Liver (tissue), 9 donors: ENCODE results near the gene BNC2. TPM values are rescaled to one million over a fixed set of nuclear protein-coding genes. Genes with fewer than 3 reads are reported as not detected.

Experiments
- DNase-seq: peaks from one replicate; pipeline ENCODE4 v3.0.0-alpha.2; 2017; ENCODE audit warnings: low spot score
- H3K27ac ChIP-seq, 2 donors: one replicate each; pipeline ENCODE4 v1.7.0; 2013; ENCODE audit warnings: inconsistent platforms in 2 of 2, low read length in 2 of 2, control low read depth in 1 of 2, low read depth in 1 of 2, mild to moderate bottlenecking in 1 of 2
- H3K27me3 ChIP-seq, 4 donors: one replicate each; pipeline versions ENCODE4 v1.6.1 to v1.7.0; 2013; ENCODE audit warnings: low read length in 3 of 4, inconsistent platforms in 1 of 4, mild to moderate bottlenecking in 1 of 4, moderate library complexity in 1 of 4; ENCODE audit not compliant: control insufficient read depth in 4 of 4, insufficient read depth in 4 of 4
- H3K36me3 ChIP-seq, 4 donors: one replicate each; pipeline versions ENCODE4 v1.6.1 to v1.7.0; 2013; ENCODE audit warnings: low read length in 3 of 4, mild to moderate bottlenecking in 3 of 4, low read depth in 1 of 4, moderate library complexity in 1 of 4; ENCODE audit not compliant: control insufficient read depth in 4 of 4, insufficient read depth in 3 of 4
- H3K4me1 ChIP-seq, 4 donors: one replicate each; pipeline versions ENCODE4 v1.6.1 to v1.7.0; 2013; ENCODE audit warnings: low read length in 3 of 4, mild to moderate bottlenecking in 3 of 4, moderate library complexity in 1 of 4; ENCODE audit not compliant: control insufficient read depth in 4 of 4, insufficient read depth in 4 of 4
- H3K4me3 ChIP-seq, 3 donors: one replicate each; pipeline versions ENCODE4 v1.6.1 to v1.7.0; 2013; ENCODE audit warnings: low read length in 3 of 3, control low read depth in 1 of 3, low read depth in 1 of 3, mild to moderate bottlenecking in 1 of 3
- H3K9ac ChIP-seq, 2 donors: one replicate each; pipeline ENCODE4 v1.7.0; 2013; ENCODE audit warnings: low read length in 2 of 2, mild to moderate bottlenecking in 2 of 2, moderate library complexity in 2 of 2, control low read depth in 1 of 2, low read depth in 1 of 2
- H3K9me3 ChIP-seq, 4 donors: one replicate each; pipeline versions ENCODE4 v1.6.1 to v1.7.0; 2013; ENCODE audit warnings: low read length in 3 of 4; ENCODE audit not compliant: control insufficient read depth in 4 of 4
- ATF3 ChIP-seq: IDR thresholded peaks from 2 replicates; pipeline ENCODE4 v1.6.1; 2016; ENCODE audit warnings: antibody characterized with exemption
- CTCF ChIP-seq: fragments of 150-350 bp; IDR thresholded peaks from 2 replicates; pipeline ENCODE4 v1.5.1; 2017; ENCODE audit warnings: improper control_type of control experiment, low read depth, low read length; ENCODE audit not compliant: missing input control
- EGR1 ChIP-seq, 2 donors: IDR thresholded peaks; 2 replicates each; pipeline ENCODE4 v1.6.1; 2016 to 2018; ENCODE audit warnings: antibody characterized with exemption in 2 of 2, low read depth in 2 of 2
- FOXA1 ChIP-seq: IDR thresholded peaks from 2 replicates; pipeline ENCODE4 v1.6.1; 2016; ENCODE audit warnings: antibody characterized with exemption
- FOXA2 ChIP-seq: IDR thresholded peaks from 2 replicates; pipeline ENCODE4 v1.6.1; 2016; ENCODE audit warnings: antibody characterized with exemption
- GABPA ChIP-seq, 2 donors: IDR thresholded peaks in 1 of 2; conservative IDR thresholded peaks in 1 of 2; 2 replicates each; pipeline ENCODE4 v1.6.1; 2016; ENCODE audit warnings: antibody characterized with exemption in 2 of 2, mild to moderate bottlenecking in 1 of 2, moderate library complexity in 1 of 2
- HNF4A ChIP-seq, 2 donors: conservative IDR thresholded peaks; 2 replicates each; pipeline ENCODE4 v1.6.1; 2016; ENCODE audit warnings: antibody characterized with exemption in 2 of 2, mild to moderate bottlenecking in 2 of 2
- HNF4G ChIP-seq: IDR thresholded peaks from 2 replicates; pipeline ENCODE4 v1.6.1; 2016; ENCODE audit warnings: antibody characterized with exemption
- JUND ChIP-seq, 2 donors: IDR thresholded peaks; 2 replicates each; pipeline ENCODE4 v1.6.1; 2016; ENCODE audit warnings: antibody characterized with exemption in 2 of 2
- MAX ChIP-seq: IDR thresholded peaks from 2 replicates; pipeline ENCODE4 v1.6.1; 2016; ENCODE audit warnings: antibody characterized with exemption
- NR2F2 ChIP-seq: IDR thresholded peaks from 2 replicates; pipeline ENCODE4 v1.6.1; 2016; ENCODE audit warnings: antibody characterized with exemption
- RAD21 ChIP-seq, 2 donors: IDR thresholded peaks; 2 replicates each; pipeline ENCODE4 v1.6.1; 2016; ENCODE audit warnings: antibody characterized with exemption in 2 of 2, mild to moderate bottlenecking in 2 of 2
- REST ChIP-seq: IDR thresholded peaks from 2 replicates; pipeline ENCODE4 v1.6.1; 2016; ENCODE audit warnings: antibody characterized with exemption, mild to moderate bottlenecking
- RXRA ChIP-seq, 2 donors: IDR thresholded peaks; 2 replicates each; pipeline ENCODE4 v1.6.1; 2017 to 2018; ENCODE audit warnings: antibody characterized with exemption in 2 of 2, mild to moderate bottlenecking in 1 of 2
- SP1 ChIP-seq: IDR thresholded peaks from 2 replicates; pipeline ENCODE4 v1.6.1; 2018; ENCODE audit warnings: antibody characterized with exemption, mild to moderate bottlenecking
- TAF1 ChIP-seq: conservative IDR thresholded peaks from 2 replicates; pipeline ENCODE4 v1.6.1; 2016; ENCODE audit warnings: antibody characterized with exemption, mild to moderate bottlenecking
- YY1 ChIP-seq: IDR thresholded peaks from 2 replicates; pipeline ENCODE4 v1.6.1; 2016; ENCODE audit warnings: antibody characterized with exemption, mild to moderate bottlenecking
- ZBTB33 ChIP-seq: IDR thresholded peaks from 2 replicates; pipeline ENCODE4 v1.6.1; 2016; ENCODE audit warnings: antibody characterized with exemption
- WGBS: extraction: QIAGEN DNeasy Blood & Tissue Kit; methylation state at CpG from one replicate; pipeline ENCODE4 v1.1.7; 2013; 5-methylcytosine and 5-hydroxymethylcytosine counted together
- polyA plus RNA-seq, 2 donors: library from polyadenylated mRNA; stranded (reverse) in 1 of 2; unstranded in 1 of 2; fragments of 200-250 nt in 1 of 2; fragments of >200 nt in 1 of 2; fragmentation: Nextera tagmentation in 1 of 2; extraction: Ambion mirVana in 1 of 2; gene quantifications; one replicate each; pipeline versions ENCODE4 v1.2.1 to v1.2.3, GENCODE V29; 2013 to 2015
- total RNA-seq, 2 donors: library from RNA; depleted of rRNA; stranded (reverse); fragments of >200 nt; gene quantifications; one replicate each; pipeline ENCODE4 v1.2.3, GENCODE V29; 2014
- donor health status: healthy.
- donor health status: healthy.
- donor health status: healthy.
- donor health status: healthy.
- donor health status: healthy.

BNC2 gene
- total and polyA plus RNA-seq, 4 donors, result 0.07 to 0.67 (median 0.08) TPM

GRCh38 chr9:16745359-16745758 is 125.1 kb downstream of the BNC2 start:
- WGBS, result 85% methylated on average over 5 of the region's 5 CpGs
- no peak overlapping the region for H3K27ac ChIP-seq
- TF ChIP-seq HNF4G (no peak), SP1 (no peak), EGR1 (IDR thresholded peaks at IDR 0.05; ENCODE audit: low read depth in 2 of 2) (no peak), ATF3 (no peak), TAF1 (no peak), JUND (IDR thresholded peaks at IDR 0.05) (no peak), REST (no peak), HNF4A (conservative IDR thresholded peaks at IDR 0.05) (no peak), GABPA (IDR thresholded peaks at IDR 0.05 in 1 of 2, conservative IDR thresholded peaks at IDR 0.05 in 1 of 2) (no peak), YY1 (no peak), MAX (no peak), NR2F2 (no peak), FOXA1 (no peak), CTCF (no peak), ZBTB33 (no peak), FOXA2 (no peak), RAD21 (IDR thresholded peaks at IDR 0.05) (no peak), RXRA (IDR thresholded peaks at IDR 0.05) (no peak)
- no peaks in the 10 kb centered on the region for H3K36me3 ChIP-seq
- no peak overlapping the region for H3K9ac ChIP-seq
- H3K4me1 ChIP-seq, result no peaks in the 10 kb centered on the region
- no peak for DNase-seq
- H3K4me3 ChIP-seq, result no peak overlapping the region
- peaks cover 0 to 3% (median 0%) of the 10 kb centered on the region in 4 donors for H3K27me3 ChIP-seq
- H3K9me3 ChIP-seq, result no peaks in the 10 kb centered on the region
